Kasumi-1 (cell line): ENCODE measurements around the gene CD63.

Experiments used
- DNase-seq, 2 experiments: peaks; one replicate each; lab custom pipeline; 2025; lab: John Stamatoyannopoulos, UW

CD63 gene

GRCh38 chr12:55720894-55721444 is 7.8 kb downstream of the CD63 start:
- peak in 1 of 2 experiments; percentile 6 for DNase-seq

- DNase-seq, result no peak
These were observed 8.7 kb downstream of the CD63 start, which contains the start of gene RDH5 for GRCh38 chr12:55720071-55720564. Gene RDH5, plus strand, starts transcription at chr12:55720393. Its CDS starts 792 bp downstream, at chr12:55721185.

GRCh38 chr12:55719371-55719770 is 9.4 kb downstream of the CD63 start:
- no peak for DNase-seq

DNA sequence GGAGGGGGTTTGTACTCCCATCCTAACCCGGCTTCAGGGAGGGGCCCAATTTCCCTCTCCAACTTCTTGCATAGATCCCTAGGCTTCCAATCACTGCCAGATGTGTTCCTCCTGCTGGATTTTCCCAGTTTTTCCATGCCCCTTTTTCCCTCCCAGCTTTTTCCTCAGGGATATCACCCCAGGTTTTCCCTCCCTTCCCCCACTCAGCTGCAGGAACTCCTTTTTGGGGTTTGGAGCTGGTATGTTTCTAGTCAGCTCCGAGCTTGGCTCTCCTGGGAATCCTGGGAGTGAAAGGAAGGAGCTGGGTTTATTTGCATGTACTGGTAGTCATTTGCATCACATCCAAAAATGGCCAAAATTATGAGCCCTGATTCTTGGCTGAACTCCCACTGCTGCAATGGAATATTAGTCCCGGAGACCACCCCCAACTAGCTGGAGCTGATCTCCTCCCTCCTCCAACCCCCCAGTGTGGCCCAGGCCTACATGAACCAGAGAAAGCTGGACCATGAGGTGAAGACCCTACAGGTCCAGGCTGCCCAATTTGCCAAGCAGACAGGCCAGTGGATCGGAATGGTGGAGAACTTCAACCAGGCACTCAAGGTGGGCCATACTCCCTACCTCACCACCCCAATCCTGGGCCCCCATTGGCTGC is 10.1 kb downstream of the CD63 start:
- no peak for DNase-seq

GRCh38 chr12:55718015-55718414 is 10.8 kb downstream of the CD63 start:
- DNase-seq, result no peak

DNA sequence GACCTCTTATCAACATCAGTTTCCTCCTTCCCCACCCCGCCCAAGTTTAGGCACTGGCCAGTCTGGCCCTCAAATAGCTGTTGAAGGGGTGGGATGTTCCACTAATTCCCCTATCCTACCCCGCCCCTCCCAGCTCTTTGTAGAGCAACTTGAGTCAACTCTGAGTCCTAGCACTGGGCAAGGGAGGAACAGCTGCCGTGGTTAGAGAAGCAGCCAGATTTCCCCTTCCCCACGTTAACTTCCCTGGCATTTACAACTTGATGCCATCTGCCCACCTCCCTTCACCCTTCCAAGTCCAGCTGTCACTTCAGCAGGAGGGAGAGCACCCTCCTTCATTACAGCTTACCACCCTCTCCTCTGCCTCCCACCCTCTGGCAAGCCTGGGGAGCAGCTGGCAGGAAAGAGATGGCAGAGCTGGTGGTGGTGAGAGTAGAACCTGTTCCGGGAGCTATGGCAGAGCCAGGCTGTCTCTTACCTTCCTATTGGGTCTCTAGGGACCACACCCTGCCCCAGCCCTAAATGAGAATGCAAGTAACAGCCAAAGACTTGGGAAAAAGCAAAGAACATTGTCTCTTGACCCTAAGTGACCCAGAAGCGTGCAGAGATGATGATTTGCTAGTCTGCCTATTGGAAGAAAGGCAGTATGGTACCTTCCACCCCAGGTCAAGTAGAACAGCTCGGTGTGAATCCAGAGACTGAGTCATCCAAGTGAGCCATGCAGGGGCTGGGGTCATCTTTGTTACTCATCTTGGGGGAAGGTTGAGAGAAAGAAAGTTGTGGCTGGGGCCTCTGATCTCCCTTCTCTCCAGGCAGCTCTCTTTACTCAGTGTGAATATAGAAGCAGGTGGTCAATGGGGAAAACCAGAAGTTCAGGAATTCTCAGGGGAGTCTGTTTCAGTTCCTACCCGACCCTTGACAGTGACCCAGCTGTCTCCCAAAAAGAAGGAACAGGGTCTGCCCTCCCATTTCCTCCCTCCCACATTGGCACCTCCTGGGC is 11.5 kb downstream of the CD63 start:
- no peak for DNase-seq

- no peak for DNase-seq
These were observed 12.2 kb downstream of the CD63 start for GRCh38 chr12:55716582-55716957.

DNA sequence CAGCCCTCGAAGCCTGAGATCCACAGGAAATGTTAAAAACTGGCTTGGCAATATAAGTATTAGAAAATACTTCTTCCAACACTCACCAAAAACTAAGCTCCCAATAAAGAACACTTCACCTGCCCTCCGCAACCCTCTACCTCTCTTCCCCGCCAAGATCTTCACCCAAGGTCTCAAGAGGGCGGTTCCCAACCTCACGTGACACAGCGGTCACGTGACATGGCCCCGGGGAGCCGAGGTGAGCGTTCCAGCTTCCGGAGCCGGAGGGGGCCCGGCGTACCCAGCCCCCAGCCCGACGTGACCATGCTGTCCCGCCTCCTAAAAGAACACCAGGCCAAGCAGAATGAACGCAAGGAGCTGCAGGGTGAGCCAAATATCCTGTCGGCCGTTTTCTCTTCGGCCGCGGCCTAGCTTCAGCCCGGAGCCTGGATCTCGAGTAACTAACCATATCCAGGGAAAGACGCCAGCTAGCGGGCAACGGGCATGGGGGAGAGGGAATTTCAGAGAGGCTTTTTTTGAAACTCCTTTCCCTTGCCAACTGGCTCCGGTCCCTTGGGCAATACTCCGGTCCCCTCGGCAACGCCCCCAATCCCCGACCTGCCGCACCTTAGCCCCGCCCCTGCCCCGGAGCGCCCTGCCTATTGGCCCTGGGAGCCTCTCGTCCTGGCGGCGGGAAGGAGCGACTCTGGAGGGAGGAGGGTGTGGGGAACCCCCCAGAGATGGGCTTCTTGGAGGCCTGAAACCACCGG is 12.8 kb downstream of the CD63 start, which contains the start of gene BLOC1S1:
TSS of gene BLOC1S1 (plus strand) at position 214 of the 749 bp plus-strand sequence. CDS start at position 220, 6 bp downstream.
- DNase-seq, result peak; percentile 72 to 77

- DNase-seq, result no peak
These were observed 13.5 kb downstream of the CD63 start for GRCh38 chr12:55715169-55715764.

GRCh38 chr12:55713721-55714120 is 15.1 kb downstream of the CD63 start:
- no peak for DNase-seq

DNA sequence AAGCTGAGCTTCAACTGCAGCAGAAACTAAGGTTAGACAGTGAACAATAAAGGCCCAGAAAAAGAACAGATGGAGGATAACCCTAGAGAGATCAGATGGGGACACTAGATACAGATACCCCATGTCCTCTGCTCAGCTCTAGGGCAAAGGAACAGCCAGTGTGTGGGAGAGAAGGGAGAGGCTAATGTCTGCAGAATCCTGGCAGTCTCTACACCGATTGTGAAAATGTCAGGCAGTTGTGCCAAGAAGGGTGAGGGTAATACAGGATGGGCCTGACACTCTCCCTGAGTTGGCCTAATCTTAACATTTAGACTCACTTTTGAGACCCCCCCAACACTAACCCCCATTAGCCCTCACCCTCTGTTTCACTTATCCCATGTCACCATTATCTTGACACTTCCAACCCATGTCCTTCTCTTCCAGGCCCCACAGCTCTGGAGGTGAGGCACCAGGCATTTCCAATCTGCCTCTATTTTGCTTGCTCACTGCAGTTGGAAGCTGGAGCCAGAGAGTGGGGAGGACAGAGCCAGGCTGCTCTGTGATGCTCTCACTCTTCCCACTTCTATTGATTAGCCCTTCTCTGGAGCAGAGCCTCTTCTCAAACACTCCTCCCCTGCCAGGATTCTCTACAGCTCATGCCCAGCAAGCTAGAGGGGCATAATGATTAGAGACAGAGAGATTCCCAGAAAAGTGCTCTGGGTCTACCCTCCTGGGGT is 16.0 kb downstream of the CD63 start:
- DNase-seq, result no peak

DNA sequence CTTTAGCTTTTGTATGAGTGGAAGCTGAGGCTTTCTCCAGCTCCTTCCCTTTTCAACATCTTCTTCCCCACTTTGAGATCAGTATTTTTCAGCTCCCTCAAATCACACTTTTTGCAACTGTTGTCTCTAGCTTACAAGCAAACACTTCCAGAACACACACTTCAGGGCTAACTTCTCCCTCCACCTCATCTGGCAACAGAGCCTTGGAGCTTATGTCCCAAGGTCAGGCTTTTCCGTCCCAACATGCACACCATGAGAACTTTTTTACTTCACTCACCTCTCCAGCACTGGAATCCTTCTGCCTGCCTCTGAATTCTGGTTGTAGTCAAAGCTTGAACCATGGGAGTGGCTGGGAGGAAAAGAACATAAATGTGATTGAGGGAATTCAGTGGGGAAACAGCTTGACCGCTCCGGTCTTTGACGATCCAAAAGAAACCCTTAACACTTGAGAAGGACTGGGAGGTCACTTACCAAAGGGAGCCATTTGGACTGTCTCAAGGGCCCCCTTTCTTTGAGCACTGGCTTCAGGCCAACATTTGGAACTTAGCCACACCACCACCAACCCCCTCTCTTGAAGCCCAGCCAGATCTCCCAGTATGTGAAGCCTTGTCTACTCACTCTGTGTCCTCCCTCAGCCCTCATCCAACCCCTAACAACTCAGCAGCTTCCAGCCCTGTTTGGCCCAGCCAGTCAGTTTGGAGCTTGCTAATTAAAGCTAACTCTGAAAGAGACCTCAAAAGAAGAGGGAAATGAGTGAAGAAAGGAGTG is 16.8 kb downstream of the CD63 start:
- no peak for DNase-seq

DNA sequence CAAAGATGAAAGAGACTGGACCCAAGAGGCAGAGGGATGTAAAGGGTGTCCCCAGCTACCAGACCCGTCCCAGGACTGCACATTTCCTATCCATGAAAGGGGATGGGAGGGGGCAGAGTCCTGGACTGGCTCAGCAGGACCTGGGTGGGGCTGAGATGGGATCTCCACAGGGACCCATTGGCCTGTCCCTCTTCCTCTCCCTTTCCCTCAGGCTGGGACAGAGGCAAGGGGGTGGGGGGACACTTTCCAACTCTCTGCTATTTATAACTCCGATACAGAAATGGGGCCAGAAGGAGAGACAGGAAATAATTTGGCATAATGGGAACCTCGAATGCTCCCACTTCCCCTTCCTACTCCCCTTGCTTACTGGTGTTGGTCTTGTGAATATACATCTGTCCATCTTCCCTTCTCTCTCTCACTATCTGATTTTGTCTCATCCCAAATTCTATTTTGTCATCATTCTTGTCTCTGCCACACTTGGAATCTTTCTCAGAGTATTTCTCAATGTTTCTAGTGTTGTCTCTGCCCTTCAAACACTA is 20.0 kb downstream of the CD63 start:
- peak in 1 of 2 experiments; percentile 14 for DNase-seq

- DNase-seq, result no peak
These were observed 20.7 kb downstream of the CD63 start, which contains the start of gene ITGA7 for GRCh38 chr12:55707841-55708694. Gene ITGA7, minus strand, starts transcription at chr12:55707904. Its CDS starts 222 bp downstream, at chr12:55707682.

- DNase-seq, result no peak
These were observed 21.6 kb downstream of the CD63 start for GRCh38 chr12:55707219-55707671.

GRCh38 chr12:55706568-55707218 is 22.1 kb downstream of the CD63 start:
- DNase-seq, result no peak

- DNase-seq, result no peak
These were observed 22.9 kb downstream of the CD63 start for GRCh38 chr12:55705782-55706402.
